GM23338 (cell line): Measurements from ENCODE around the gene NTNG1. TPM values are rescaled to one million over a fixed set of nuclear protein-coding genes. Genes with fewer than 3 reads are reported as not detected.

Source experiments
- ATAC-seq: fragments of 200-7000 bp; cut with Tn5 transposase; 3 replicates; pipeline ENCODE4 v1.9.1; 2020
- DNase-seq: peaks from one replicate; pipeline ENCODE4 v3.0.0-alpha.2; 2015; ENCODE audit warnings: low spot score
- H2AFZ ChIP-seq: fragments of 200-600 bp; sonication (generic); 2 replicates; pipeline ENCODE4 v1.8.0; 2016; ENCODE audit warnings: antibody characterized with exemption, mild to moderate bottlenecking, moderate library complexity
- H3F3A ChIP-seq: fragments of 200-600 bp; sonication (generic); replicated peaks from 2 replicates; pipeline ENCODE4 v1.8.0; 2017; ENCODE audit warnings: antibody characterized with exemption, mixed run types, low read depth
- H3K27ac ChIP-seq: fragments of 200-600 bp; sonication (generic); 2 replicates; pipeline ENCODE4 v1.6.1; 2016; ENCODE audit warnings: low read depth
- H3K27me3 ChIP-seq: fragments of 200-600 bp; sonication (generic); 2 replicates; pipeline ENCODE4 v1.8.0; 2016; ENCODE audit warnings: mild to moderate bottlenecking, mixed run types, moderate library complexity; ENCODE audit not compliant: insufficient read depth
- H3K36me3 ChIP-seq: fragments of 200-600 bp; sonication (generic); 2 replicates; pipeline ENCODE4 v1.8.0; 2016; ENCODE audit warnings: mild to moderate bottlenecking; ENCODE audit not compliant: insufficient read depth
- H3K4me1 ChIP-seq: fragments of 200-600 bp; sonication (generic); 2 replicates; pipeline ENCODE4 v1.8.0; 2016; ENCODE audit warnings: mild to moderate bottlenecking, moderate library complexity; ENCODE audit not compliant: insufficient read depth
- H3K4me2 ChIP-seq: fragments of 200-600 bp; sonication (generic); 2 replicates; pipeline ENCODE4 v1.7.1; 2017; ENCODE audit warnings: mixed run types
- H3K4me3 ChIP-seq: fragments of 200-600 bp; sonication (generic); 2 replicates; pipeline ENCODE4 v1.6.1; 2016; ENCODE audit warnings: mixed run types
- H3K79me2 ChIP-seq: fragments of 200-600 bp; sonication (generic); replicated peaks from 2 replicates; pipeline ENCODE4 v1.8.0; 2017; ENCODE audit warnings: mild to moderate bottlenecking; ENCODE audit not compliant: insufficient read depth
- H3K9me2 ChIP-seq: fragments of 200-600 bp; sonication (generic); 2 replicates; pipeline ENCODE4 v1.8.0; 2017; ENCODE audit not compliant: insufficient read depth
- H4K20me1 ChIP-seq: fragments of 200-600 bp; sonication (generic); replicated peaks from 2 replicates; pipeline ENCODE4 v1.8.0; 2017; ENCODE audit warnings: mild to moderate bottlenecking; ENCODE audit not compliant: insufficient read depth
- H3K27ac Mint-ChIP-seq: 2 replicates; pipeline ENCODE4 v1.8.0; 2020; ENCODE audit warnings: inconsistent platforms, mild to moderate bottlenecking, moderate library complexity, mixed read lengths
- H3K27me3 Mint-ChIP-seq: 3 replicates; pipeline ENCODE4 v1.8.0; 2022; ENCODE audit warnings: low read depth, mild to moderate bottlenecking, moderate library complexity, mixed read lengths, inconsistent platforms; ENCODE audit not compliant: insufficient read depth, poor library complexity
- H3K36me3 Mint-ChIP-seq: 3 replicates; pipeline ENCODE4 v1.8.0; 2021; ENCODE audit warnings: low read depth, mild to moderate bottlenecking, inconsistent platforms, moderate library complexity, mixed read lengths
- H3K4me1 Mint-ChIP-seq: 3 replicates; pipeline ENCODE4 v1.8.0; 2020; ENCODE audit warnings: mild to moderate bottlenecking, inconsistent platforms, mixed read lengths
- H3K4me3 Mint-ChIP-seq: 3 replicates; pipeline ENCODE4 v1.8.0; 2021; ENCODE audit warnings: moderate library complexity, mild to moderate bottlenecking, inconsistent platforms, mixed read lengths
- H3K9me3 Mint-ChIP-seq: 3 replicates; pipeline ENCODE4 v1.8.0; 2020; ENCODE audit warnings: moderate library complexity, mild to moderate bottlenecking, inconsistent platforms, mixed read lengths
- CREB1 ChIP-seq: fragments of 250-450 bp; sonication (Bioruptor Pico); IDR thresholded peaks from 2 replicates; pipeline ENCODE4 v1.5.0; 2020; ENCODE audit warnings: low read depth, mild to moderate bottlenecking, moderate library complexity
- EZH2 ChIP-seq: fragments of 200-600 bp; sonication (generic); IDR thresholded peaks from one replicate; pipeline ENCODE4 v1.8.0; 2017; ENCODE audit warnings: antibody characterized with exemption, mild to moderate bottlenecking, low read depth; ENCODE audit not compliant: unreplicated experiment
- EZH2phosphoT487 ChIP-seq: fragments of 200-600 bp; sonication (generic); IDR thresholded peaks from one replicate; pipeline ENCODE4 v1.8.1; 2018; ENCODE audit warnings: antibody characterized with exemption; ENCODE audit not compliant: unreplicated experiment
- JUNB ChIP-seq: IDR thresholded peaks from one replicate; pipeline ENCODE4 v1.6.1; 2016; ENCODE audit warnings: antibody characterized with exemption; ENCODE audit not compliant: unreplicated experiment
- NANOG ChIP-seq: IDR thresholded peaks from 2 replicates; pipeline ENCODE4 v1.6.1; 2016; ENCODE audit warnings: antibody characterized with exemption, borderline replicate concordance
- POLR2AphosphoS5 ChIP-seq: IDR thresholded peaks from 2 replicates; pipeline ENCODE4 v1.6.1; 2016; ENCODE audit warnings: antibody characterized with exemption, low read depth
- STAT1 ChIP-seq: IDR thresholded peaks from one replicate; pipeline ENCODE4 v1.6.1; 2016; ENCODE audit warnings: antibody characterized with exemption; ENCODE audit not compliant: unreplicated experiment
- ZNF114 ChIP-seq: fragments of 250-450 bp; sonication (Bioruptor Pico); IDR thresholded peaks from 2 replicates; pipeline ENCODE4 v1.5.0; 2020; ENCODE audit warnings: mild to moderate bottlenecking, moderate library complexity
- ZNF331 ChIP-seq: fragments of 250-450 bp; sonication (Bioruptor Pico); IDR thresholded peaks from 2 replicates; pipeline ENCODE4 v1.5.0; 2020; ENCODE audit warnings: low read depth, mild to moderate bottlenecking, moderate library complexity
- polyA plus RNA-seq: library from polyadenylated mRNA; unstranded; fragments of >200 nt; fragmentation: Nextera tagmentation; extraction: Ambion mirVana; gene quantifications from 2 replicates; pipeline ENCODE4 v1.2.1, GENCODE V29; 2016
- total RNA-seq: library from RNA; depleted of rRNA; stranded (reverse); fragments of >200 nt; shearing (Covaris generic); gene quantifications from 2 replicates; pipeline ENCODE4 v1.2.3, GENCODE V29; 2014
- TF ChIP-seq, protein P1 (sequence below), 2 experiments: fragments of 200-600 bp in 1 of 2; sonication (generic) in 1 of 2; conservative IDR thresholded peaks; 2 replicates each; pipeline versions ENCODE4 v1.5.1 to v1.6.1; 2016 to 2017; ENCODE audit warnings: antibody characterized with exemption in 2 of 2, low read depth in 2 of 2, mild to moderate bottlenecking in 2 of 2, moderate library complexity in 1 of 2
- TF ChIP-seq, protein P2 (sequence below): IDR thresholded peaks from 2 replicates; pipeline ENCODE4 v1.6.1; 2016; ENCODE audit warnings: antibody characterized with exemption
- TF ChIP-seq, protein P3 (sequence below): IDR thresholded peaks from one replicate; pipeline ENCODE4 v1.6.1; 2018; ENCODE audit warnings: antibody characterized with exemption; ENCODE audit not compliant: unreplicated experiment

Gene NTNG1
- total and polyA plus RNA-seq, 2 experiments from 2014 or later: 7.2 to 10.3 TPM

DNA sequence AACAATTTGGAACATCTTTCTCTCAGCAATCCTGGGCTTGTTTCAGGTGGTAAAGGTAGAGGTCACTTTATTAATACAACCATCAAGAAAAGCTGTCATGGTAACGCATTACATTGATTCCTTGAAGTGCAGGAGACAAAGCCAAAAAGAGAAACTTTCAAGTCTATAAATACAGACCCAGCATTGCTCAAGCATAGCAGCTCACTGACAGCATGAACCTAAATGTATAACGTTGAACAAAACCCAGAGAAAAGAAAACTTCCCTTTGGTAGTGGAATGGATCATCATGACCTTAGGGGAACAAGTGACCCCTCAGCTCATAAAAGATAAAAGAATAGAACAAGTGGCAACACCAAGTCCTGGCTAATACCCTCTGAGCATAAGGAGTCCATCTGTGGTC is 332.2 kb downstream of the NTNG1 start (continued):
- TF ChIP-seq, protein P1, sequence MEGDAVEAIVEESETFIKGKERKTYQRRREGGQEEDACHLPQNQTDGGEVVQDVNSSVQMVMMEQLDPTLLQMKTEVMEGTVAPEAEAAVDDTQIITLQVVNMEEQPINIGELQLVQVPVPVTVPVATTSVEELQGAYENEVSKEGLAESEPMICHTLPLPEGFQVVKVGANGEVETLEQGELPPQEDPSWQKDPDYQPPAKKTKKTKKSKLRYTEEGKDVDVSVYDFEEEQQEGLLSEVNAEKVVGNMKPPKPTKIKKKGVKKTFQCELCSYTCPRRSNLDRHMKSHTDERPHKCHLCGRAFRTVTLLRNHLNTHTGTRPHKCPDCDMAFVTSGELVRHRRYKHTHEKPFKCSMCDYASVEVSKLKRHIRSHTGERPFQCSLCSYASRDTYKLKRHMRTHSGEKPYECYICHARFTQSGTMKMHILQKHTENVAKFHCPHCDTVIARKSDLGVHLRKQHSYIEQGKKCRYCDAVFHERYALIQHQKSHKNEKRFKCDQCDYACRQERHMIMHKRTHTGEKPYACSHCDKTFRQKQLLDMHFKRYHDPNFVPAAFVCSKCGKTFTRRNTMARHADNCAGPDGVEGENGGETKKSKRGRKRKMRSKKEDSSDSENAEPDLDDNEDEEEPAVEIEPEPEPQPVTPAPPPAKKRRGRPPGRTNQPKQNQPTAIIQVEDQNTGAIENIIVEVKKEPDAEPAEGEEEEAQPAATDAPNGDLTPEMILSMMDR (conservative IDR thresholded peaks at IDR 0.05; ENCODE audit: low read depth in 2 of 2): no peak
- TF ChIP-seq, protein P2, sequence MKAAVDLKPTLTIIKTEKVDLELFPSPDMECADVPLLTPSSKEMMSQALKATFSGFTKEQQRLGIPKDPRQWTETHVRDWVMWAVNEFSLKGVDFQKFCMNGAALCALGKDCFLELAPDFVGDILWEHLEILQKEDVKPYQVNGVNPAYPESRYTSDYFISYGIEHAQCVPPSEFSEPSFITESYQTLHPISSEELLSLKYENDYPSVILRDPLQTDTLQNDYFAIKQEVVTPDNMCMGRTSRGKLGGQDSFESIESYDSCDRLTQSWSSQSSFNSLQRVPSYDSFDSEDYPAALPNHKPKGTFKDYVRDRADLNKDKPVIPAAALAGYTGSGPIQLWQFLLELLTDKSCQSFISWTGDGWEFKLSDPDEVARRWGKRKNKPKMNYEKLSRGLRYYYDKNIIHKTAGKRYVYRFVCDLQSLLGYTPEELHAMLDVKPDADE: no peak
- no peak for TF ChIP-seq EZH2
- no peak for TF ChIP-seq STAT1
- TF ChIP-seq JUNB: no peak

DNA sequence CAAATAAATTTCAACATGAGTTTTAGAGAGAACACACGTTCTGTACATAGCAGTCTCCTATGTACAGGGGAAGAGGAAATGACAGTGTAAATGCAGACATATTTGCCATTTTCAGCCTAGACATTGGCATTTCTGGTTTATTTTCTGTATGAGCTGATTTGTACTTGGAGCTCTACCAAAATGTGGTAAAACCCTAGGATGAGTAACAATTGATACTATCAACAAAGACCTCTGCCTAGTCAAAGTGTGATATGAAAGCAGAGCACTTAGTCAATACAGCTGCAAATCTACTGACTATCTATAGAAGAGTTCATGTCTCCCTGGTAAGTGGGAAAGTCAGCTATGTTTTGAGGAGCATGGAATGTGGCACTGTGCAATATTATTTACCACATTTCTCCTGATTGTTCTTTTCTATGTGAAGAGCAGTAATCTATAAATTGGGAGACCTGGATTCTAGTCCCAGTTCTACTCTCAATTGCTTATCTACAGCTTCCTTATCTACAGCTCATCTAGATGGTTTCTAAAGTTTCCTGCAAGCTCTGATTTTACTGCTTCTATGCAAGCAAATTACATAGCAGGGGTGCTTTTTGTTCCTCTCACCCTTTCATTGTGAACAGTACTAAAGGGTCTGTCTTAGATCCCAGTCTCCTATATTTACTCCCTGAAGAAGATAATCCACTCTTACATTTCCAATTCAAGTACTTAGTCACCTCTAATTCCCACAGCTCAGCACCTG is 334.2 kb downstream of the NTNG1 start:
- DNase-seq (no peak), ATAC-seq (no peak)
- H3K9me3 Mint-ChIP-seq: no peaks in the 10 kb centered on the region
- no peak overlapping the region for H2AFZ ChIP-seq
- no peak overlapping the region for H3K4me2 ChIP-seq
- no peaks in the 10 kb centered on the region for H3F3A ChIP-seq
- H3K4me3 Mint-ChIP-seq: no peak overlapping the region
- peaks cover 11% of the 10 kb centered on the region; the same call in 1 of the 2 replicates for H3K9me2 ChIP-seq
- H4K20me1 ChIP-seq: no peaks in the 10 kb centered on the region
- H3K27me3 ChIP-seq: no peaks in the 10 kb centered on the region
- no peaks in the 10 kb centered on the region for H3K4me1 ChIP-seq
- no peak overlapping the region for H3K4me3 ChIP-seq
- no peaks in the 10 kb centered on the region for H3K36me3 Mint-ChIP-seq
- no peaks in the 10 kb centered on the region for H3K79me2 ChIP-seq
- no peak overlapping the region for H3K27ac Mint-ChIP-seq
- no peaks in the 10 kb centered on the region for H3K4me1 Mint-ChIP-seq
- H3K36me3 ChIP-seq: no peaks in the 10 kb centered on the region
- no peaks in the 10 kb centered on the region for H3K27me3 Mint-ChIP-seq
- H3K27ac ChIP-seq: no peak overlapping the region
- TF ChIP-seq JUNB (no peak), EZH2phosphoT487 (no peak), NANOG (no peak), ZNF114 (CRISPR knock-in tag) (no peak), POLR2AphosphoS5 (no peak), ZNF331 (CRISPR knock-in tag) (no peak), CREB1 (no peak), STAT1 (no peak), EZH2 (no peak)
- TF ChIP-seq, protein P1 (conservative IDR thresholded peaks at IDR 0.05; ENCODE audit: low read depth in 2 of 2): no peak
- TF ChIP-seq, protein P2: no peak
- TF ChIP-seq, protein P3, sequence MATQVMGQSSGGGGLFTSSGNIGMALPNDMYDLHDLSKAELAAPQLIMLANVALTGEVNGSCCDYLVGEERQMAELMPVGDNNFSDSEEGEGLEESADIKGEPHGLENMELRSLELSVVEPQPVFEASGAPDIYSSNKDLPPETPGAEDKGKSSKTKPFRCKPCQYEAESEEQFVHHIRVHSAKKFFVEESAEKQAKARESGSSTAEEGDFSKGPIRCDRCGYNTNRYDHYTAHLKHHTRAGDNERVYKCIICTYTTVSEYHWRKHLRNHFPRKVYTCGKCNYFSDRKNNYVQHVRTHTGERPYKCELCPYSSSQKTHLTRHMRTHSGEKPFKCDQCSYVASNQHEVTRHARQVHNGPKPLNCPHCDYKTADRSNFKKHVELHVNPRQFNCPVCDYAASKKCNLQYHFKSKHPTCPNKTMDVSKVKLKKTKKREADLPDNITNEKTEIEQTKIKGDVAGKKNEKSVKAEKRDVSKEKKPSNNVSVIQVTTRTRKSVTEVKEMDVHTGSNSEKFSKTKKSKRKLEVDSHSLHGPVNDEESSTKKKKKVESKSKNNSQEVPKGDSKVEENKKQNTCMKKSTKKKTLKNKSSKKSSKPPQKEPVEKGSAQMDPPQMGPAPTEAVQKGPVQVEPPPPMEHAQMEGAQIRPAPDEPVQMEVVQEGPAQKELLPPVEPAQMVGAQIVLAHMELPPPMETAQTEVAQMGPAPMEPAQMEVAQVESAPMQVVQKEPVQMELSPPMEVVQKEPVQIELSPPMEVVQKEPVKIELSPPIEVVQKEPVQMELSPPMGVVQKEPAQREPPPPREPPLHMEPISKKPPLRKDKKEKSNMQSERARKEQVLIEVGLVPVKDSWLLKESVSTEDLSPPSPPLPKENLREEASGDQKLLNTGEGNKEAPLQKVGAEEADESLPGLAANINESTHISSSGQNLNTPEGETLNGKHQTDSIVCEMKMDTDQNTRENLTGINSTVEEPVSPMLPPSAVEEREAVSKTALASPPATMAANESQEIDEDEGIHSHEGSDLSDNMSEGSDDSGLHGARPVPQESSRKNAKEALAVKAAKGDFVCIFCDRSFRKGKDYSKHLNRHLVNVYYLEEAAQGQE: no peak
